ENCODE data around the gene SEMA3D. TPM values are rescaled to one million over a fixed set of nuclear protein-coding genes. Genes with fewer than 3 reads are reported as not detected.

The SEMA3D gene
- total RNA-seq, 4 donors from 2014 or later = 5.2 to 15.7 (median 6.2) TPM

GRCh38 chr7:85224171-85224570, 37.3 kb upstream of the SEMA3D start:
- DNase-seq (ENCODE audit: low spot score) (no peak), ATAC-seq (ENCODE audit: low FRiP score) (no peak)
- TF ChIP-seq, protein P1, sequence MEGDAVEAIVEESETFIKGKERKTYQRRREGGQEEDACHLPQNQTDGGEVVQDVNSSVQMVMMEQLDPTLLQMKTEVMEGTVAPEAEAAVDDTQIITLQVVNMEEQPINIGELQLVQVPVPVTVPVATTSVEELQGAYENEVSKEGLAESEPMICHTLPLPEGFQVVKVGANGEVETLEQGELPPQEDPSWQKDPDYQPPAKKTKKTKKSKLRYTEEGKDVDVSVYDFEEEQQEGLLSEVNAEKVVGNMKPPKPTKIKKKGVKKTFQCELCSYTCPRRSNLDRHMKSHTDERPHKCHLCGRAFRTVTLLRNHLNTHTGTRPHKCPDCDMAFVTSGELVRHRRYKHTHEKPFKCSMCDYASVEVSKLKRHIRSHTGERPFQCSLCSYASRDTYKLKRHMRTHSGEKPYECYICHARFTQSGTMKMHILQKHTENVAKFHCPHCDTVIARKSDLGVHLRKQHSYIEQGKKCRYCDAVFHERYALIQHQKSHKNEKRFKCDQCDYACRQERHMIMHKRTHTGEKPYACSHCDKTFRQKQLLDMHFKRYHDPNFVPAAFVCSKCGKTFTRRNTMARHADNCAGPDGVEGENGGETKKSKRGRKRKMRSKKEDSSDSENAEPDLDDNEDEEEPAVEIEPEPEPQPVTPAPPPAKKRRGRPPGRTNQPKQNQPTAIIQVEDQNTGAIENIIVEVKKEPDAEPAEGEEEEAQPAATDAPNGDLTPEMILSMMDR (IDR thresholded peaks at IDR 0.05) = no peak

GRCh38 chr7:85222522-85222921, 35.7 kb upstream of the SEMA3D start:
- TF ChIP-seq, protein P1 (IDR thresholded peaks at IDR 0.05) = no peak
- DNase-seq (ENCODE audit: low spot score) = no peak
- no peak for ATAC-seq (ENCODE audit: low FRiP score)

DNA sequence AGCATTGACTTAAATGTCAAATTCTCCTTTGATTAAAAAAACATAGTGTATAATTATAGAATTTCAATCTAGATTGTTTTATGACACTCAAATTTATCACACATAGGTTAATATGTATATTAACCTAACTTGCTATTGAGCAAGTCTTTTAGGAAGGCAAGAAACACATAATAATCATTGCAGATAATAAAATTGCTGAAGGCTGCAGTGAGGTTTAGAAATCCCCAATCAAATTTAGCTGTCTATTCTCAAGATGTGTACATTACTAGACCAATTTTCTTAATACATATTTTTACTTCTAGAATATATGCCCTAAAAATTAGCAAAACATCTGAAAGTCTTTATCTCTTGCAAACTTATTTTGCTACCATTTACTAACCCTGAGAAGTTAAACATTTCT, 34.9 kb upstream of the SEMA3D start:
- TF ChIP-seq, protein P1 (IDR thresholded peaks at IDR 0.05) = no peak
- no peak for ATAC-seq (ENCODE audit: low FRiP score)
- DNase-seq (ENCODE audit: low spot score) = no peak

DNA sequence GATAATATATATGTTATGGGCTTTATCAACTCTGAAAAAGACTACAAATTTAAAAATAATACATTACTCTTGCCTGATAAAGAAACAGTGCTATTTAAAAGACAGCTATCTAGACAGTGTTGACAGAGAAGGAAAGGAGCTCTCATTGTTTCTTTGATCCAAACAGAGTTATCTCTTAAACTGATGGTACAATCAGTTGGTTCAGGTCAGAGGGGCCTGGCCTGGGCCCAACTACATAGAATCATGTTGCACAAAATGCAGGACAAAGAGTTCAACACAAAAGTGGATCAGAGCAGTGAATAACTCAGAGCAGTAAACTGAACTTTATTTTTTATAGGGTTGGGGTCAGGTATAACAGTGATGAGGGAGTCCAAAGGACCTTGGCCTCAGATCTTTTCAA, 33.8 kb upstream of the SEMA3D start:
- TF ChIP-seq, protein P1 (IDR thresholded peaks at IDR 0.05) = no peak
- DNase-seq (ENCODE audit: low spot score) (no peak), ATAC-seq (ENCODE audit: low FRiP score) (no peak)

- TF ChIP-seq, protein P1 (IDR thresholded peaks at IDR 0.05) = no peak
- no peak for ATAC-seq (ENCODE audit: low FRiP score)
These were observed 33.2 kb upstream of the SEMA3D start for GRCh38 chr7:85220023-85220422.

GRCh38 chr7:85217085-85217484, 30.2 kb upstream of the SEMA3D start:
- DNase-seq (ENCODE audit: low spot score) = no peak
- ATAC-seq (ENCODE audit: low FRiP score) = no peak
- TF ChIP-seq, protein P1 (IDR thresholded peaks at IDR 0.05) = no peak

More at GRCh38 chr7:85220023-85220422, 33.2 kb upstream of the SEMA3D start:
- DNase-seq (ENCODE audit: low spot score) = no peak

- ATAC-seq (ENCODE audit: low FRiP score) (no peak), DNase-seq (ENCODE audit: low spot score) (no peak)
- TF ChIP-seq, protein P1 (IDR thresholded peaks at IDR 0.05) = no peak
These were observed 28.2 kb upstream of the SEMA3D start for GRCh38 chr7:85215098-85215497.

All from omental fat pad (tissue), 4 donors.